ENCODE measurements around the gene GABBR2.

DNA sequence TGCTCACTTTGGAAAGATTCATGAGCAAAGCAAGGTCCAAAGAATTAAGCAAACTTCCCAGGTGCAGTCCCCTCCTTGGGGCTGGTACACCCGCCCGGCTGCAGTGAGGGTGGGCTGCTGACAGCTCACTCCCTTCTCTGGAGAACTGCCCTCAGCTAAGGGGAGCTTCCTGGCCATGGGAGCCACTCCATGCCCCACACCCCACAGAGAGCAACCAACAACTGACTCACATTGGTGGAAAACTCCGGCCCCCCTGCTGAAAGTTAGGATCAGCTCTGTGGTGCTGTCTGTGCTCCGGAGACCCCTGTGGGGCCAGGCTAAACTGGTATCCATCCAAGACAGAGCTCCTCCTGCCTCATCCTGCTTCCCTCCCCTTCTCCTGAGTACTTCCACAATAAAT is 223.0 kb downstream of the GABBR2 start:
- TF ChIP-seq, protein P1, sequence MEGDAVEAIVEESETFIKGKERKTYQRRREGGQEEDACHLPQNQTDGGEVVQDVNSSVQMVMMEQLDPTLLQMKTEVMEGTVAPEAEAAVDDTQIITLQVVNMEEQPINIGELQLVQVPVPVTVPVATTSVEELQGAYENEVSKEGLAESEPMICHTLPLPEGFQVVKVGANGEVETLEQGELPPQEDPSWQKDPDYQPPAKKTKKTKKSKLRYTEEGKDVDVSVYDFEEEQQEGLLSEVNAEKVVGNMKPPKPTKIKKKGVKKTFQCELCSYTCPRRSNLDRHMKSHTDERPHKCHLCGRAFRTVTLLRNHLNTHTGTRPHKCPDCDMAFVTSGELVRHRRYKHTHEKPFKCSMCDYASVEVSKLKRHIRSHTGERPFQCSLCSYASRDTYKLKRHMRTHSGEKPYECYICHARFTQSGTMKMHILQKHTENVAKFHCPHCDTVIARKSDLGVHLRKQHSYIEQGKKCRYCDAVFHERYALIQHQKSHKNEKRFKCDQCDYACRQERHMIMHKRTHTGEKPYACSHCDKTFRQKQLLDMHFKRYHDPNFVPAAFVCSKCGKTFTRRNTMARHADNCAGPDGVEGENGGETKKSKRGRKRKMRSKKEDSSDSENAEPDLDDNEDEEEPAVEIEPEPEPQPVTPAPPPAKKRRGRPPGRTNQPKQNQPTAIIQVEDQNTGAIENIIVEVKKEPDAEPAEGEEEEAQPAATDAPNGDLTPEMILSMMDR (IDR thresholded peaks at IDR 0.05; ENCODE audit: low read length), result no peak
- no peak for TF ChIP-seq EZH2 (optimal IDR thresholded peaks at IDR 0.05; ENCODE audit: low read depth, low read length)

Data from MM.1S (cell line).